Tibial nerve (tissue), 4 donors: Measurements from ENCODE around the gene C19orf33. TPM values are rescaled to one million over a fixed set of nuclear protein-coding genes. Genes with fewer than 3 reads are reported as not detected.
A peak's percentile ranks its signal among the peaks of the same experiment; 100 is the strongest.

Experiments used
- DNase-seq, 2 donors: peaks; one replicate each; pipeline ENCODE4 v3.0.0-alpha.2; 2019; ENCODE audit warnings: low spot score in 2 of 2
- H3K27ac ChIP-seq, 4 donors: fragments of 200-600 bp; sonication (generic) in 3 of 4; one replicate each; pipeline ENCODE4 v1.5.1; 2017 to 2019; ENCODE audit warnings: mild to moderate bottlenecking in 1 of 4
- H3K27me3 ChIP-seq, 2 donors: fragments of 200-600 bp; sonication (generic) in 1 of 2; one replicate each; pipeline versions ENCODE4 v1.5.1 to v1.6.0; 2017 to 2019
- H3K36me3 ChIP-seq, 3 donors: fragments of 200-600 bp; sonication (generic); one replicate each; pipeline ENCODE4 v1.5.1; 2018 to 2019
- H3K4me1 ChIP-seq, 4 donors: fragments of 200-600 bp; sonication (generic) in 3 of 4; one replicate each; pipeline ENCODE4 v1.5.1; 2017 to 2019
- H3K4me3 ChIP-seq, 4 donors: fragments of 200-600 bp; sonication (generic) in 3 of 4; one replicate each; pipeline ENCODE4 v1.5.1; 2017 to 2019; ENCODE audit warnings: mild to moderate bottlenecking in 1 of 4, moderate library complexity in 1 of 4
- H3K9me3 ChIP-seq, 4 donors: fragments of 200-600 bp; sonication (generic) in 3 of 4; one replicate each; pipeline ENCODE4 v1.5.1; 2017 to 2019
- EP300 ChIP-seq, 2 donors: sonication (generic); formaldehyde crosslinking; IDR thresholded peaks; one replicate each; pipeline ENCODE4 v1.6.1; 2017; ENCODE audit warnings: antibody characterized with exemption in 2 of 2, mild to moderate bottlenecking in 1 of 2
- POLR2A ChIP-seq, 2 donors: fragments of 450-650 bp; IDR thresholded peaks; one replicate each; pipeline ENCODE4 v1.6.1; 2017; ENCODE audit warnings: antibody characterized with exemption in 2 of 2, mild to moderate bottlenecking in 2 of 2, moderate library complexity in 2 of 2
- WGBS, 2 donors: methylation state at CpG; one replicate each; pipeline ENCODE4 v1.1.5; 2018; 5-methylcytosine and 5-hydroxymethylcytosine counted together
- total RNA-seq, 4 donors: library from RNA; depleted of rRNA; stranded (reverse); fragments of >200 nt; gene quantifications; one replicate each; pipeline ENCODE4 v1.1.0, GENCODE V29; 2016
- TF ChIP-seq, protein P1 (sequence below), 5 experiments: fragments of 200-600 bp in 3 of 5; fragments of 450-650 bp in 2 of 5; sonication (generic) in 3 of 5; IDR thresholded peaks; one replicate each; pipeline ENCODE4 v1.5.1; 2016 to 2019; ENCODE audit warnings: antibody characterized with exemption in 5 of 5, mild to moderate bottlenecking in 3 of 5, moderate library complexity in 2 of 5

Gene C19orf33
- total RNA-seq, 4 donors from 2014 or later: 76.8 to 627 (median 335) TPM

DNA sequence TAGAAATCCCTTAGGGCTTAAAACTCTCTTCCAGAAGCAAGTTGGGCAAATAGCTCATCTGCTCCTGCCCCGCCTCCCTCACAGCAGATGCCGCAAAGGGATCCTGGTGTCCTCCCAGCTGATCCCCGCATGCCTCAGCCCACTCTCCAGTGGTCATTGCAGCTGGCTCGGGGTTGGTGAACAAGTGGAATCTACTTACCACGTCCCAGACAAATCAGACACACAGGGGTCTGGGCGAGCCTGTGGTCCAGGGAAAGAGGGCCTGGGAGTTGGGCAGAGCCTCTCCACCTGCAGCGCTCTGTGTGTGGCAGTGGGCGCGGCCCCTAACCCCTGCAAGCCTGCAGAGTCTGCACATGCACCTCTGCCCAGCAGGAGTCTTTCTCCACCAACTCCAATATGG lies 10.8 kb upstream of the C19orf33 start:
- H3K27me3 ChIP-seq: no peaks in the 10 kb centered on the region
- H3K36me3 ChIP-seq: peaks cover 0 to 8% (median 0%) of the 10 kb centered on the region in 3 donors
- H3K4me3 ChIP-seq: no peak overlapping the region
- peaks cover 0 to 7% (median 1%) of the 10 kb centered on the region in 4 donors for H3K4me1 ChIP-seq
- no peak for DNase-seq
- TF ChIP-seq POLR2A (IDR thresholded peaks at IDR 0.05): no peak
- TF ChIP-seq, protein P1, sequence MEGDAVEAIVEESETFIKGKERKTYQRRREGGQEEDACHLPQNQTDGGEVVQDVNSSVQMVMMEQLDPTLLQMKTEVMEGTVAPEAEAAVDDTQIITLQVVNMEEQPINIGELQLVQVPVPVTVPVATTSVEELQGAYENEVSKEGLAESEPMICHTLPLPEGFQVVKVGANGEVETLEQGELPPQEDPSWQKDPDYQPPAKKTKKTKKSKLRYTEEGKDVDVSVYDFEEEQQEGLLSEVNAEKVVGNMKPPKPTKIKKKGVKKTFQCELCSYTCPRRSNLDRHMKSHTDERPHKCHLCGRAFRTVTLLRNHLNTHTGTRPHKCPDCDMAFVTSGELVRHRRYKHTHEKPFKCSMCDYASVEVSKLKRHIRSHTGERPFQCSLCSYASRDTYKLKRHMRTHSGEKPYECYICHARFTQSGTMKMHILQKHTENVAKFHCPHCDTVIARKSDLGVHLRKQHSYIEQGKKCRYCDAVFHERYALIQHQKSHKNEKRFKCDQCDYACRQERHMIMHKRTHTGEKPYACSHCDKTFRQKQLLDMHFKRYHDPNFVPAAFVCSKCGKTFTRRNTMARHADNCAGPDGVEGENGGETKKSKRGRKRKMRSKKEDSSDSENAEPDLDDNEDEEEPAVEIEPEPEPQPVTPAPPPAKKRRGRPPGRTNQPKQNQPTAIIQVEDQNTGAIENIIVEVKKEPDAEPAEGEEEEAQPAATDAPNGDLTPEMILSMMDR (IDR thresholded peaks at IDR 0.05): no peak
- WGBS, 2 donors: 76 to 88% methylated on average over 8 to 9 of the region's 9 CpGs
- no peaks in the 10 kb centered on the region for H3K9me3 ChIP-seq
- H3K27ac ChIP-seq: peak overlapping the region in 2 of 4 donors; percentile 50 to 81

- Histone ChIP-seq H3K9me3 (no peaks in the 10 kb centered on the region), H3K4me3 (no peak overlapping the region), H3K4me1 (peaks cover 0 to 3% (median 0%) of the 10 kb centered on the region in 4 donors), H3K36me3 (peaks cover 0 to 8% (median 0%) of the 10 kb centered on the region in 3 donors), H3K27ac (peak overlapping the region in 3 of 4 donors; percentile 38 to 81 (median 68)), H3K27me3 (no peaks in the 10 kb centered on the region)
- no peak for DNase-seq
- WGBS, 2 donors: 46 to 49% methylated on average over 8 of the region's 8 CpGs
- no peak for TF ChIP-seq POLR2A (IDR thresholded peaks at IDR 0.05)
- no peak for TF ChIP-seq EP300 (IDR thresholded peaks at IDR 0.05)
- TF ChIP-seq, protein P1 (IDR thresholded peaks at IDR 0.05): no peak
These were observed 10.0 kb upstream of the C19orf33 start for GRCh38 chr19:38294090-38294489.

DNA sequence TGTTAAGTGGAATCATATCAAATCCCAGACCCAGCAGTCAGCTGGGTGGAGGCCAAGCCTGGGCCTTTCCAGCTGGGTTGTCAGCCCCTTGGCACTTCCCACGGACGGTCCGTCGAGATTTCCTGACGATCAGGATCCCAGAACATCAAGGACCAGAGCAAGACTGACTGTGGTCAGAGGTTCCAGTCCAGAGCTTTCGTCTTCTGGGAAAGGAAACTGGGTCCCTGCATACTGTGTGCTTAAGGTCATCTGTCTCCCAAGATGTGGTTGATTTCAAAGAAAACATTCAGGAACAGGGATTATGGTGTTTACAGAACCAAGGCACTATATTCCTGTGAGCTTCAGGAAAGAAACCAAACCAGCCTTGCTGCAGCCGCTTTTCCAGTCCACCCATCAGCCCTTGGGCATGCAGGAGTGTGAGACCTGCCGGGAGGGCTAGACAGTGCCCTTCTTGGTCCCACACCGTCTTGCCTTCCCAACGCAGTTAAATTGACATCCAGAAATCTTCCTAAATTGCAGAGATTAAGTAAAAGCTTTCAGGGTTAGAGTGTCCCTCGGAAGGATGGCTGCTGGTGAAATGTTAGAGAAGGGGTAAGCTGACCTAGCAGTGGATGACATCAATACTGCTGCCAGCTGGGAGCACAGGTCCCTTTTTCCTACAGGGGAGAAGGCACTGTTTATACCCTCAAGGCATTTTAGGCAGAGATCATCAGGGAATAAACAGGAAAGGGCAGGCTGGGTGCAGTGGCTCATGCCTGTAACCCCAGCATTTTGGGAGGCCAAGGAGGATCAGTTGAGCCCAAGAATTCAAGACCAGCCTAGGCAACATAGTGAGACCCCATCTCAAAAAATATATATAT lies 5.0 kb upstream of the C19orf33 start:
- TF ChIP-seq, protein P1 (IDR thresholded peaks at IDR 0.05): no peak
- TF ChIP-seq POLR2A (IDR thresholded peaks at IDR 0.05): no peak
- TF ChIP-seq EP300 (IDR thresholded peaks at IDR 0.05): no peak
- no peaks in the 10 kb centered on the region for H3K27me3 ChIP-seq
- DNase-seq: no peak
- peaks cover 0 to 9% (median 0%) of the 10 kb centered on the region in 3 donors for H3K36me3 ChIP-seq
- H3K9me3 ChIP-seq: no peaks in the 10 kb centered on the region
- no peak overlapping the region for H3K27ac ChIP-seq
- no peak overlapping the region for H3K4me3 ChIP-seq
- 61 to 65% methylated on average over 10 to 11 of the region's 11 CpGs for WGBS, 2 donors
- peaks cover 0 to 4% (median 0%) of the 10 kb centered on the region in 4 donors for H3K4me1 ChIP-seq

DNA sequence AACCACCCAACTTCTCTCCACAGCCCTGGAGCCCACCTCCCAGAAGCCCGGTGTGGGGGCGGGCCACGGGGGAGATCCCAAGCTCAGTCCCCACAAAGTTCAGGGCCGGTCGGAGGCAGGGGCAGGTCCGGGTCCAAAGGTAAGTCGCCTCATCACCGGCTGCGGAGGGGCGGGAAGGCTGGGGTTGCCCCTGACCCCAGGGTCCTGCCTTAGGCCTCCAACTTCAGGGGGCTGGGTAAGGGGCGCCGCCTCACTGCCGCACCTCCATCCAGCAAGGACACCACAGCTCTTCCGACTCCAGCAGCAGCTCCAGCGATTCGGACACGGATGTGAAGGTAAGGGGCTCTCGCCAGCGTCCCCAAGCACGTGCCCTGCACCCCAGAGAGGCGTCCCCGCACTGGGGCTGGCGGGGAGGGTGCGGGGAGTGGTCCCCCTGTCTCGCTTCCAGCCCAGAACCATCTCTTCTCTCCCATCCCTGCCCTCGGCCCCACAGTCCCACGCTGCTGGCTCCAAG lies 358 bp downstream of the C19orf33 start:
- peak overlapping the region in 3 of 4 donors; percentile 63 to 85 (median 76) for H3K27ac ChIP-seq
- H3K36me3 ChIP-seq: peaks cover 0 to 63% (median 0%) of the 10 kb centered on the region in 3 donors
- no peak for TF ChIP-seq EP300 (IDR thresholded peaks at IDR 0.05)
- TF ChIP-seq POLR2A (IDR thresholded peaks at IDR 0.05): no peak
- TF ChIP-seq, protein P1 (IDR thresholded peaks at IDR 0.05): no peak
- DNase-seq: no peak
- no peaks in the 10 kb centered on the region for H3K9me3 ChIP-seq
- 73 to 76% methylated on average over 18 to 20 of the region's 27 CpGs for WGBS, 2 donors
- peaks cover 0 to 8% (median 0%) of the 10 kb centered on the region in 4 donors for H3K4me1 ChIP-seq
- peak overlapping the region in 3 of 4 donors; percentile 5 to 46 (median 21) for H3K4me3 ChIP-seq
- no peaks in the 10 kb centered on the region for H3K27me3 ChIP-seq
